Measurements from ENCODE around the gene PRR20G.

- TF ChIP-seq, protein P1, sequence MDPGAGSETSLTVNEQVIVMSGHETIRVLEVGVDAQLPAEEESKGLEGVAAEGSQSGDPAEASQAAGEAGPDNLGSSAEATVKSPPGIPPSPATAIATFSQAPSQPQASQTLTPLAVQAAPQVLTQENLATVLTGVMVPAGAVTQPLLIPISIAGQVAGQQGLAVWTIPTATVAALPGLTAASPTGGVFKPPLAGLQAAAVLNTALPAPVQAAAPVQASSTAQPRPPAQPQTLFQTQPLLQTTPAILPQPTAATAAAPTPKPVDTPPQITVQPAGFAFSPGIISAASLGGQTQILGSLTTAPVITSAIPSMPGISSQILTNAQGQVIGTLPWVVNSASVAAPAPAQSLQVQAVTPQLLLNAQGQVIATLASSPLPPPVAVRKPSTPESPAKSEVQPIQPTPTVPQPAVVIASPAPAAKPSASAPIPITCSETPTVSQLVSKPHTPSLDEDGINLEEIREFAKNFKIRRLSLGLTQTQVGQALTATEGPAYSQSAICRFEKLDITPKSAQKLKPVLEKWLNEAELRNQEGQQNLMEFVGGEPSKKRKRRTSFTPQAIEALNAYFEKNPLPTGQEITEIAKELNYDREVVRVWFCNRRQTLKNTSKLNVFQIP (CRISPR knock-in tag; IDR thresholded peaks at IDR 0.05; ENCODE audit: borderline replicate concordance, low read depth), result no peak
- no peak for TF ChIP-seq TCF4 (CRISPR knock-in tag; IDR thresholded peaks at IDR 0.05; ENCODE audit: borderline replicate concordance)
- no peak for TF ChIP-seq ZNF70 (CRISPR knock-in tag; IDR thresholded peaks at IDR 0.05)
- TF ChIP-seq ZC3H10 (CRISPR knock-in tag; IDR thresholded peaks at IDR 0.05), result no peak
- no peak for TF ChIP-seq CREB5 (CRISPR knock-in tag; IDR thresholded peaks at IDR 0.05; ENCODE audit: low read depth)
- TF ChIP-seq RARB (CRISPR knock-in tag; IDR thresholded peaks at IDR 0.05), result no peak
- TF ChIP-seq TSHZ2 (CRISPR knock-in tag; IDR thresholded peaks at IDR 0.05), result no peak
- no peak for TF ChIP-seq ZFP30 (CRISPR knock-in tag; IDR thresholded peaks at IDR 0.05)
- no peak for TF ChIP-seq ISL1 (CRISPR knock-in tag; IDR thresholded peaks at IDR 0.05)
Observed at GRCh38 chr3:127296959-127297358, 9.1 kb upstream of the PRR20G start.

All from SK-N-SH treated with all-trans-retinoic acid at 6 μM for 48 hours (cell line).